K562 (cell line): ENCODE results near the gene IGSF3. TPM values are rescaled to one million over a fixed set of nuclear protein-coding genes. Genes with fewer than 3 reads are reported as not detected.
A peak's percentile ranks its signal among the peaks of the same experiment; 100 is the strongest.

Experiments
- BHLHE40 ChIP-seq: IDR thresholded peaks from 2 replicates; pipeline ENCODE4 v1.6.1; 2011; ENCODE audit warnings: low read length, improper control_type of control experiment
- CBFA2T2 ChIP-seq: fragments of 450-650 bp; conservative IDR thresholded peaks from 2 replicates; pipeline ENCODE4 v1.6.1; 2017; ENCODE audit warnings: mild to moderate bottlenecking
- DACH1 ChIP-seq: fragments of 450-650 bp; IDR thresholded peaks from 2 replicates; pipeline ENCODE4 v1.6.1; 2018; ENCODE audit not compliant: partially characterized antibody
- FOXM1 ChIP-seq, 2 experiments: fragments of 450-650 bp in 1 of 2; sonication (generic) in 1 of 2; formaldehyde crosslinking in 1 of 2; IDR thresholded peaks; 2 replicates each; pipeline versions ENCODE4 v1.6.1 to v1.9.0; 2017 to 2022; ENCODE audit warnings: low read depth in 2 of 2, mild to moderate bottlenecking in 2 of 2, missing genetic modification reagents in 1 of 2, moderate library complexity in 1 of 2
- GATAD2B ChIP-seq: fragments of 450-650 bp; IDR thresholded peaks from 2 replicates; pipeline ENCODE4 v1.6.1; 2017; ENCODE audit warnings: mild to moderate bottlenecking, borderline replicate concordance
- MEF2A ChIP-seq: IDR thresholded peaks from 2 replicates; pipeline ENCODE4 v1.6.1; 2011; ENCODE audit warnings: low read depth, mild to moderate bottlenecking, low read length, moderate library complexity; ENCODE audit not compliant: control insufficient read depth
- NCOA2 ChIP-seq, 2 experiments: fragments of 450-650 bp; IDR thresholded peaks; 2 replicates each; pipeline ENCODE4 v1.6.1; 2018; ENCODE audit warnings: mild to moderate bottlenecking in 2 of 2, moderate library complexity in 1 of 2; ENCODE audit not compliant: partially characterized antibody in 2 of 2
- NCOA6 ChIP-seq: fragments of 450-650 bp; IDR thresholded peaks from 2 replicates; pipeline ENCODE4 v1.6.1; 2017; ENCODE audit warnings: mild to moderate bottlenecking
- NR2C2 ChIP-seq, 2 experiments: fragments of 200-800 bp in 1 of 2; sonication (Bioruptor generic) in 1 of 2; sonication (generic) in 1 of 2; formaldehyde crosslinking in 1 of 2; IDR thresholded peaks; 2 replicates each; pipeline versions ENCODE4 v1.6.1 to v1.8.0; 2016 to 2022; ENCODE audit warnings: mild to moderate bottlenecking in 1 of 2, missing compliant biosample characterization in 1 of 2, missing genetic modification characterization in 1 of 2, missing genetic modification reagents in 1 of 2
- PHTF2 ChIP-seq: fragments of 250-450 bp; sonication (Bioruptor Pico); IDR thresholded peaks from 2 replicates; pipeline ENCODE4 v1.5.0; 2021; ENCODE audit warnings: mild to moderate bottlenecking
- RFX1 ChIP-seq: fragments of 450-650 bp; IDR thresholded peaks from 2 replicates; pipeline ENCODE4 v1.6.1; 2016; ENCODE audit warnings: mild to moderate bottlenecking, moderate library complexity
- SREBF1 ChIP-seq: fragments of 150-350 bp; IDR thresholded peaks from 2 replicates; pipeline ENCODE4 v1.6.1; 2014; ENCODE audit warnings: antibody characterized with exemption, low read depth, low read length, borderline replicate concordance
- ZKSCAN3 ChIP-seq: fragments of 250-450 bp; sonication (Bioruptor Pico); IDR thresholded peaks from 2 replicates; pipeline ENCODE4 v1.4.0; 2020
- ZNF140 ChIP-seq: fragments of 250-450 bp; sonication (Bioruptor Pico); IDR thresholded peaks from 2 replicates; pipeline ENCODE4 v1.8.0; 2021; ENCODE audit warnings: moderate library complexity, mild to moderate bottlenecking, inconsistent platforms
- polyA plus RNA-seq, 8 experiments: library from polyadenylated mRNA; depleted of rRNA in 4 of 8; stranded (reverse) in 5 of 8; unstranded in 3 of 8; fragments of >200 nt; fragmentation: Nextera tagmentation in 2 of 8; fragmentation: Illumina TruSeq in 1 of 8; extraction: Ambion mirVana in 2 of 8; extraction: Trizol in 1 of 8; gene quantifications; 2 replicates each; pipeline versions ENCODE4 v1.2.1 to v1.2.3, GENCODE V29; 2011 to 2014; ENCODE audit warnings: inconsistent platforms in 1 of 8, missing spikeins in 1 of 8
- total RNA-seq, 7 experiments: library from RNA; depleted of rRNA in 6 of 7; stranded (reverse); fragments of >200 nt in 6 of 7; fragmentation: Illumina TruSeq in 2 of 7; extraction: Trizol in 2 of 7; gene quantifications; 2 replicates each; pipeline versions ENCODE4 v1.2.1 to v1.2.3, GENCODE V29; 2011 to 2021; ENCODE audit warnings: low replicate concordance in 1 of 7
- TF ChIP-seq, protein P1 (sequence below): sonication (generic); formaldehyde crosslinking; IDR thresholded peaks from 2 replicates; pipeline ENCODE4 v1.8.0; 2022; ENCODE audit warnings: missing genetic modification reagents, mild to moderate bottlenecking, borderline replicate concordance
- TF ChIP-seq, protein P2 (sequence below): fragments of 450-650 bp; IDR thresholded peaks from 2 replicates; pipeline ENCODE4 v1.6.1; 2017; ENCODE audit warnings: antibody characterized with exemption, mild to moderate bottlenecking
- TF ChIP-seq, protein P3 (sequence below): fragments of 250-450 bp; sonication (Bioruptor Pico); IDR thresholded peaks from 2 replicates; pipeline ENCODE4 v1.8.0; 2022; ENCODE audit warnings: moderate library complexity, mild to moderate bottlenecking, inconsistent platforms
- TF ChIP-seq, protein P4 (sequence below): sonication (generic); formaldehyde crosslinking; IDR thresholded peaks from 2 replicates; pipeline ENCODE4 v1.8.0; 2022; ENCODE audit warnings: mild to moderate bottlenecking, missing genetic modification reagents, borderline replicate concordance

The IGSF3 gene
- total and polyA plus RNA-seq, 9 of the 15 experiments (the other 6 are each of a cell fraction or from before 2014, with no cell fraction given), result 1.1 to 15.0 (median 8.3) TPM

DNA sequence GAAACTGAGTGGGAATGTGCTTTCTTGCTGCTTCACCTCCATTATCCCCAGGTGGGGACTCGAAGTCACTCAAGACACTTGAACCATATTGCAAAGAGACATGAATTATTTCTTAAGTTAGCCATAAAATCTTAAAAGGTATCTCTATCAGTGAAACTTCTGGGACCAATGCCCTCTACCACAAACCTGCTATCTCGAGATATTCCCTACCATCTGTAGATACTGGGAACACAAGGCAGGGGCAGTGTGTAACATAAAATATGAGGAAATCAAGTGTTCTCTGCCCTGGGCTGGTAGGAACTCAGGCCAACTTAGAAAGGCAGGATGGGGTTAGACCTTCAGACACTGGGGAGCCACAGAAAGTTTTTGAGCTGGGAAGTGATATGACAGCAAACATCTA, 95.4 kb downstream of the IGSF3 start (continued):
- TF ChIP-seq, protein P1, sequence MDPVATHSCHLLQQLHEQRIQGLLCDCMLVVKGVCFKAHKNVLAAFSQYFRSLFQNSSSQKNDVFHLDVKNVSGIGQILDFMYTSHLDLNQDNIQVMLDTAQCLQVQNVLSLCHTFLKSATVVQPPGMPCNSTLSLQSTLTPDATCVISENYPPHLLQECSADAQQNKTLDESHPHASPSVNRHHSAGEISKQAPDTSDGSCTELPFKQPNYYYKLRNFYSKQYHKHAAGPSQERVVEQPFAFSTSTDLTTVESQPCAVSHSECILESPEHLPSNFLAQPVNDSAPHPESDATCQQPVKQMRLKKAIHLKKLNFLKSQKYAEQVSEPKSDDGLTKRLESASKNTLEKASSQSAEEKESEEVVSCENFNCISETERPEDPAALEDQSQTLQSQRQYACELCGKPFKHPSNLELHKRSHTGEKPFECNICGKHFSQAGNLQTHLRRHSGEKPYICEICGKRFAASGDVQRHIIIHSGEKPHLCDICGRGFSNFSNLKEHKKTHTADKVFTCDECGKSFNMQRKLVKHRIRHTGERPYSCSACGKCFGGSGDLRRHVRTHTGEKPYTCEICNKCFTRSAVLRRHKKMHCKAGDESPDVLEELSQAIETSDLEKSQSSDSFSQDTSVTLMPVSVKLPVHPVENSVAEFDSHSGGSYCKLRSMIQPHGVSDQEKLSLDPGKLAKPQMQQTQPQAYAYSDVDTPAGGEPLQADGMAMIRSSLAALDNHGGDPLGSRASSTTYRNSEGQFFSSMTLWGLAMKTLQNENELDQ (CRISPR knock-in tag), result no peak
- TF ChIP-seq ZNF140 (CRISPR knock-in tag), result no peak
- no peak for TF ChIP-seq MEF2A
- TF ChIP-seq FOXM1 (IDR thresholded peaks at IDR 0.05; ENCODE audit: low read depth), result 0 out of 2 replicates have a peak, but pooled peaks have one; percentile 7
- TF ChIP-seq FOXM1 (CRISPR knock-in tag; IDR thresholded peaks at IDR 0.05; ENCODE audit: low read depth), result no peak
- TF ChIP-seq ZKSCAN3 (CRISPR knock-in tag), result no peak
- TF ChIP-seq, protein P2, sequence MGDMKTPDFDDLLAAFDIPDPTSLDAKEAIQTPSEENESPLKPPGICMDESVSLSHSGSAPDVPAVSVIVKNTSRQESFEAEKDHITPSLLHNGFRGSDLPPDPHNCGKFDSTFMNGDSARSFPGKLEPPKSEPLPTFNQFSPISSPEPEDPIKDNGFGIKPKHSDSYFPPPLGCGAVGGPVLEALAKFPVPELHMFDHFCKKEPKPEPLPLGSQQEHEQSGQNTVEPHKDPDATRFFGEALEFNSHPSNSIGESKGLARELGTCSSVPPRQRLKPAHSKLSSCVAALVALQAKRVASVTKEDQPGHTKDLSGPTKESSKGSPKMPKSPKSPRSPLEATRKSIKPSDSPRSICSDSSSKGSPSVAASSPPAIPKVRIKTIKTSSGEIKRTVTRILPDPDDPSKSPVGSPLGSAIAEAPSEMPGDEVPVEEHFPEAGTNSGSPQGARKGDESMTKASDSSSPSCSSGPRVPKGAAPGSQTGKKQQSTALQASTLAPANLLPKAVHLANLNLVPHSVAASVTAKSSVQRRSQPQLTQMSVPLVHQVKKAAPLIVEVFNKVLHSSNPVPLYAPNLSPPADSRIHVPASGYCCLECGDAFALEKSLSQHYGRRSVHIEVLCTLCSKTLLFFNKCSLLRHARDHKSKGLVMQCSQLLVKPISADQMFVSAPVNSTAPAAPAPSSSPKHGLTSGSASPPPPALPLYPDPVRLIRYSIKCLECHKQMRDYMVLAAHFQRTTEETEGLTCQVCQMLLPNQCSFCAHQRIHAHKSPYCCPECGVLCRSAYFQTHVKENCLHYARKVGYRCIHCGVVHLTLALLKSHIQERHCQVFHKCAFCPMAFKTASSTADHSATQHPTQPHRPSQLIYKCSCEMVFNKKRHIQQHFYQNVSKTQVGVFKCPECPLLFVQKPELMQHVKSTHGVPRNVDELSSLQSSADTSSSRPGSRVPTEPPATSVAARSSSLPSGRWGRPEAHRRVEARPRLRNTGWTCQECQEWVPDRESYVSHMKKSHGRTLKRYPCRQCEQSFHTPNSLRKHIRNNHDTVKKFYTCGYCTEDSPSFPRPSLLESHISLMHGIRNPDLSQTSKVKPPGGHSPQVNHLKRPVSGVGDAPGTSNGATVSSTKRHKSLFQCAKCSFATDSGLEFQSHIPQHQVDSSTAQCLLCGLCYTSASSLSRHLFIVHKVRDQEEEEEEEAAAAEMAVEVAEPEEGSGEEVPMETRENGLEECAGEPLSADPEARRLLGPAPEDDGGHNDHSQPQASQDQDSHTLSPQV, result peak; percentile 42; the same call in 1 of the 2 replicates
- TF ChIP-seq BHLHE40, result no peak
- TF ChIP-seq RFX1, result no peak
- TF ChIP-seq NCOA2 (IDR thresholded peaks at IDR 0.05; ENCODE audit: partially characterized antibody in 2 of 2), result no peak
- 0 out of 2 replicates have a peak, but pooled peaks have one; percentile 17 for TF ChIP-seq NR2C2 (CRISPR knock-in tag; IDR thresholded peaks at IDR 0.05)
- TF ChIP-seq NR2C2 (tag; IDR thresholded peaks at IDR 0.05), result no peak
- TF ChIP-seq PHTF2 (CRISPR knock-in tag), result no peak
- TF ChIP-seq DACH1, result no peak
- TF ChIP-seq NCOA6, result no peak
- 0 out of 2 replicates have a peak, but pooled peaks have one; percentile 9 for TF ChIP-seq CBFA2T2
- no peak for TF ChIP-seq SREBF1
- no peak for TF ChIP-seq GATAD2B
- TF ChIP-seq, protein P3, sequence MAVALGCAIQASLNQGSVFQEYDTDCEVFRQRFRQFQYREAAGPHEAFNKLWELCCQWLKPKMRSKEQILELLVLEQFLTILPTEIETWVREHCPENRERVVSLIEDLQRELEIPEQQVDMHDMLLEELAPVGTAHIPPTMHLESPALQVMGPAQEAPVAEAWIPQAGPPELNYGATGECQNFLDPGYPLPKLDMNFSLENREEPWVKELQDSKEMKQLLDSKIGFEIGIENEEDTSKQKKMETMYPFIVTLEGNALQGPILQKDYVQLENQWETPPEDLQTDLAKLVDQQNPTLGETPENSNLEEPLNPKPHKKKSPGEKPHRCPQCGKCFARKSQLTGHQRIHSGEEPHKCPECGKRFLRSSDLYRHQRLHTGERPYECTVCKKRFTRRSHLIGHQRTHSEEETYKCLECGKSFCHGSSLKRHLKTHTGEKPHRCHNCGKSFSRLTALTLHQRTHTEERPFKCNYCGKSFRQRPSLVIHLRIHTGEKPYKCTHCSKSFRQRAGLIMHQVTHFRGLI (CRISPR knock-in tag), result no peak
- TF ChIP-seq, protein P4, sequence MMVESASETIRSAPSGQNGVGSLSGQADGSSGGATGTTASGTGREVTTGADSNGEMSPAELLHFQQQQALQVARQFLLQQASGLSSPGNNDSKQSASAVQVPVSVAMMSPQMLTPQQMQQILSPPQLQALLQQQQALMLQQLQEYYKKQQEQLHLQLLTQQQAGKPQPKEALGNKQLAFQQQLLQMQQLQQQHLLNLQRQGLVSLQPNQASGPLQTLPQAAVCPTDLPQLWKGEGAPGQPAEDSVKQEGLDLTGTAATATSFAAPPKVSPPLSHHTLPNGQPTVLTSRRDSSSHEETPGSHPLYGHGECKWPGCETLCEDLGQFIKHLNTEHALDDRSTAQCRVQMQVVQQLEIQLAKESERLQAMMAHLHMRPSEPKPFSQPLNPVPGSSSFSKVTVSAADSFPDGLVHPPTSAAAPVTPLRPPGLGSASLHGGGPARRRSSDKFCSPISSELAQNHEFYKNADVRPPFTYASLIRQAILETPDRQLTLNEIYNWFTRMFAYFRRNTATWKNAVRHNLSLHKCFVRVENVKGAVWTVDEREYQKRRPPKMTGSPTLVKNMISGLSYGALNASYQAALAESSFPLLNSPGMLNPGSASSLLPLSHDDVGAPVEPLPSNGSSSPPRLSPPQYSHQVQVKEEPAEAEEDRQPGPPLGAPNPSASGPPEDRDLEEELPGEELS, result no peak
